ENCODE data around the gene OPTN.

DNA sequence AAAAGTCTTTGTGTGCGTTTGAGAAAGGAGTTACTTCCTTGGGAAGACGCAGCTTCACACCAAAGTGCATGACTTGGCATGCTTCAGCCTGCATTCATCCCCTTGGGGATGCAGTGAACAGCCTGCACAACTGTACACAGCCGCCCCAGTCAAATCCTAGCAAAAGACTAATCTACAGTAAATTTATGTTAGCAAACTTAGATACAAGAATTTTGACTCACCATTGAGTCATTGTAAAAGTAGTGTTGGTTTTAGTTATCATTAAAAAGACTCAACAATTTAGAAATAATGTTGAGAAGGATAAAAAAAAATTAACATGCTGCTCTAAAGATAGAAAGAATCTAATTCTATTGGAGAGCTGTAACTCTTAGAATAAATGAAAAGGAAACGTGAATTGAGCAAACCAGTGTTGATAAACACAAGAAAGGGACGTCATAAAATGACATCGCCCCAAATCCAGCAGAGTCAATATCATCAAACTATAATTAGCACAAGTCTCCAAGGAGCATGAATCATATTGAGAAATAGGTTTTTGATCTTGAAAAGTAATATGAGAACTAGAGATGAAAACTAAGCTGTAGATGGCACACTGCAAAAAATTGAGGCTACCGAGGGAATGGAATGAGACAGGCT, 11.9 kb upstream of the OPTN start:
- TF ChIP-seq, protein P1, sequence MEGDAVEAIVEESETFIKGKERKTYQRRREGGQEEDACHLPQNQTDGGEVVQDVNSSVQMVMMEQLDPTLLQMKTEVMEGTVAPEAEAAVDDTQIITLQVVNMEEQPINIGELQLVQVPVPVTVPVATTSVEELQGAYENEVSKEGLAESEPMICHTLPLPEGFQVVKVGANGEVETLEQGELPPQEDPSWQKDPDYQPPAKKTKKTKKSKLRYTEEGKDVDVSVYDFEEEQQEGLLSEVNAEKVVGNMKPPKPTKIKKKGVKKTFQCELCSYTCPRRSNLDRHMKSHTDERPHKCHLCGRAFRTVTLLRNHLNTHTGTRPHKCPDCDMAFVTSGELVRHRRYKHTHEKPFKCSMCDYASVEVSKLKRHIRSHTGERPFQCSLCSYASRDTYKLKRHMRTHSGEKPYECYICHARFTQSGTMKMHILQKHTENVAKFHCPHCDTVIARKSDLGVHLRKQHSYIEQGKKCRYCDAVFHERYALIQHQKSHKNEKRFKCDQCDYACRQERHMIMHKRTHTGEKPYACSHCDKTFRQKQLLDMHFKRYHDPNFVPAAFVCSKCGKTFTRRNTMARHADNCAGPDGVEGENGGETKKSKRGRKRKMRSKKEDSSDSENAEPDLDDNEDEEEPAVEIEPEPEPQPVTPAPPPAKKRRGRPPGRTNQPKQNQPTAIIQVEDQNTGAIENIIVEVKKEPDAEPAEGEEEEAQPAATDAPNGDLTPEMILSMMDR (IDR thresholded peaks at IDR 0.05) = no peak
- TF ChIP-seq EP300 (IDR thresholded peaks at IDR 0.05) (no peak), POLR2A (IDR thresholded peaks at IDR 0.05) (no peak)
